Panc1 (cell line): ENCODE data around the gene DPYD. TPM values are rescaled to one million over a fixed set of nuclear protein-coding genes. Genes with fewer than 3 reads are reported as not detected.

Experiments
- ATAC-seq: fragments of 200-7000 bp; cut with Tn5 transposase; 2 replicates; pipeline ENCODE4 v1.9.1; 2020; ENCODE audit warnings: mild to moderate bottlenecking, moderate library complexity
- BruUV-seq: library from RNA; stranded (reverse); fragments of 400-500 nt; replicated peaks from 2 replicates; lab custom pipeline; 2021; lab: Mats Ljungman, UMichigan
- CTCF ChIA-PET: fragments of 300-600 bp; sonication (Branson Sonifier 250); formaldehyde crosslinking; loops from one replicate; lab custom pipeline; 2022; ENCODE audit warnings: antibody characterized with exemption; lab: Charles Lee
- POLR2A ChIA-PET: fragments of 300-600 bp; sonication (Branson Sonifier 250); formaldehyde crosslinking; loops from one replicate; lab custom pipeline; 2022; ENCODE audit warnings: antibody characterized with exemption; lab: Charles Lee
- DNase-seq: peaks from one replicate; pipeline ENCODE4 v3.0.0-alpha.2; 2010; ENCODE audit warnings: low read depth, low spot score
- H3K27ac ChIP-seq: 2 replicates; pipeline ENCODE4 v1.5.1; 2011; ENCODE audit warnings: mild to moderate bottlenecking, low read length, inconsistent platforms
- H3K27me3 ChIP-seq: fragments of 200-500 bp; sonication (Bioruptor generic); 2 replicates; pipeline ENCODE4 v1.6.0; 2014; ENCODE audit warnings: low read length, inconsistent platforms; ENCODE audit not compliant: control insufficient read depth, insufficient read depth
- H3K36me3 ChIP-seq: fragments of 200-500 bp; sonication (Bioruptor generic); 2 replicates; pipeline ENCODE4 v1.5.1; 2014; ENCODE audit warnings: inconsistent platforms, mild to moderate bottlenecking, low read length, moderate library complexity; ENCODE audit not compliant: control insufficient read depth, insufficient read depth
- H3K4me1 ChIP-seq: 2 replicates; pipeline ENCODE4 v1.5.1; 2011; ENCODE audit warnings: inconsistent platforms, mild to moderate bottlenecking, low read length, moderate library complexity; ENCODE audit not compliant: control insufficient read depth, insufficient read depth
- H3K4me3 ChIP-seq, 2 experiments: 2 replicates each; pipeline ENCODE4 v1.5.1; 2011 to 2012; ENCODE audit warnings: low read depth in 2 of 2, low read length in 2 of 2, mild to moderate bottlenecking in 2 of 2, inconsistent platforms in 1 of 2, moderate library complexity in 1 of 2
- H3K9me3 ChIP-seq: fragments of 200-500 bp; sonication (Bioruptor generic); 2 replicates; pipeline ENCODE4 v1.5.1; 2014; ENCODE audit warnings: low read depth, mild to moderate bottlenecking, inconsistent platforms, low read length, moderate library complexity; ENCODE audit not compliant: control insufficient read depth, insufficient read depth
- CTCF ChIP-seq: fragments of 450-650 bp; IDR thresholded peaks from 2 replicates; pipeline ENCODE4 v1.5.1; 2017; ENCODE audit warnings: mild to moderate bottlenecking
- POLR2AphosphoS5 ChIP-seq: IDR thresholded peaks from 2 replicates; pipeline ENCODE4 v1.6.1; 2012; ENCODE audit warnings: mild to moderate bottlenecking, low read depth, low read length, moderate library complexity
- REST ChIP-seq, 2 experiments: IDR thresholded peaks; 2 replicates each; pipeline ENCODE4 v1.6.1; 2011 to 2012; ENCODE audit warnings: low read depth in 2 of 2, control low read depth in 1 of 2, low read length in 1 of 2, mild to moderate bottlenecking in 1 of 2, moderate library complexity in 1 of 2; ENCODE audit not compliant: insufficient read depth in 1 of 2
- SIN3A ChIP-seq: IDR thresholded peaks from 2 replicates; pipeline ENCODE4 v1.6.1; 2012; ENCODE audit warnings: low read depth, mild to moderate bottlenecking, low read length, moderate library complexity, borderline replicate concordance; ENCODE audit not compliant: insufficient read depth
- TCF7L2 ChIP-seq: IDR thresholded peaks from 2 replicates; pipeline ENCODE4 v1.6.1; 2011; ENCODE audit warnings: mild to moderate bottlenecking, low read depth, low read length, inconsistent platforms
- in situ Hi-C: cut with HindIII; loops from 2 replicates; pipeline ENCODE4 v1.10.0; 2016; ENCODE audit warnings: low sequenced_read_pairs, low pct_unique_long_range_greater_than_20kb
- intact Hi-C: fragments of 100-400 bp; cut with micrococcal nuclease; formaldehyde crosslinking; loops from one replicate; pipeline ENCODE4 v1.10.0; 2022; ENCODE audit not compliant: unreplicated experiment
- total RNA-seq: library from RNA; stranded (reverse); gene quantifications from one replicate; pipeline ENCODE4 v1.2.1, GENCODE V29; 2021; ENCODE audit not compliant: unreplicated experiment

The DPYD gene
- total RNA-seq, 1 experiment from 2014 or later, result 2.0 TPM

- POLR2A ChIA-PET, result no interaction called here
- Histone ChIP-seq H3K9me3 (no peaks in the 10 kb centered on the region), H3K4me1 (no peaks in the 10 kb centered on the region), H3K36me3 (no peaks in the 10 kb centered on the region), H3K4me3 (no peak overlapping the region), H3K27ac (no peak overlapping the region), H3K27me3 (no peaks in the 10 kb centered on the region)
- no peak for ATAC-seq
- no peak for DNase-seq
- intact Hi-C loops, result no loop called here
- TF ChIP-seq REST (IDR thresholded peaks at IDR 0.05; ENCODE audit: insufficient read depth in 1 of 2, low read depth in 2 of 2, low read length in 1 of 2), result no peak
- no TSS peak for BruUV-seq
- CTCF ChIA-PET, result no interaction called here
- in situ Hi-C loops, result no loop called here
Measured at GRCh38 chr1:97814804-97815203, 106.0 kb downstream of the DPYD start.

- H3K9me3 ChIP-seq, result no peaks in the 10 kb centered on the region
- ATAC-seq (no peak), DNase-seq (no peak)
- CTCF ChIA-PET, result no interaction called here
- H3K27ac ChIP-seq, result no peak overlapping the region
- no peak overlapping the region for H3K4me3 ChIP-seq
- in situ Hi-C loops (no loop called here), intact Hi-C loops (no loop called here)
- H3K4me1 ChIP-seq, result no peaks in the 10 kb centered on the region
- no TSS peak for BruUV-seq
- POLR2A ChIA-PET, result no interaction called here
- H3K27me3 ChIP-seq, result no peaks in the 10 kb centered on the region
- H3K36me3 ChIP-seq, result no peaks in the 10 kb centered on the region
- TF ChIP-seq CTCF (no peak), REST (IDR thresholded peaks at IDR 0.05; ENCODE audit: insufficient read depth in 1 of 2, low read depth in 2 of 2, low read length in 1 of 2) (no peak), POLR2AphosphoS5 (no peak), SIN3A (no peak), TCF7L2 (no peak)
Measured at GRCh38 chr1:97814121-97814520, 106.7 kb downstream of the DPYD start.
